IMR-90 (cell line): Measurements from ENCODE around the gene AIP. TPM values are rescaled to one million over a fixed set of nuclear protein-coding genes. Genes with fewer than 3 reads are reported as not detected.

Experiments
- ATAC-seq: fragments of 200-7000 bp; cut with Tn5 transposase; 2 replicates; pipeline ENCODE4 v1.9.1; 2020; ENCODE audit warnings: low read depth, mild to moderate bottlenecking, moderate library complexity
- BruUV-seq: library from RNA; stranded (reverse); fragments of 400-500 nt; replicated peaks from 2 replicates; lab custom pipeline; 2021; lab: Mats Ljungman, UMichigan
- CTCF ChIA-PET: fragments of 300-600 bp; formaldehyde crosslinking; extraction: SDS; loops from one replicate; lab custom pipeline; 2021; ENCODE audit warnings: antibody characterized with exemption; lab: Yijun Ruan, JAX
- POLR2A ChIA-PET: fragments of 300-600 bp; sonication (Branson Sonifier 250); formaldehyde crosslinking; loops from one replicate; lab custom pipeline; 2022; ENCODE audit warnings: antibody characterized with exemption; ENCODE audit not compliant: unreplicated experiment; lab: Charles Lee
- DNase-seq: peaks from one replicate; pipeline ENCODE4 v3.0.0; 2013
- H2AFZ ChIP-seq: replicated peaks from 2 replicates; pipeline ENCODE3; 2013; ENCODE audit warnings: low read length, mild to moderate bottlenecking; ENCODE audit not compliant: poor library complexity
- H2AK5ac ChIP-seq: 2 replicates; pipeline ENCODE4 v1.6.1; 2013; ENCODE audit warnings: low read depth, low read length, inconsistent platforms
- H2AK9ac ChIP-seq: replicated peaks from 2 replicates; pipeline ENCODE3; 2013; ENCODE audit warnings: mild to moderate bottlenecking, low read depth, low read length, moderate library complexity; ENCODE audit not compliant: poor library complexity
- H2BK120ac ChIP-seq: 2 replicates; pipeline ENCODE4 v1.6.1; 2013; ENCODE audit warnings: low read depth, low read length, inconsistent platforms
- H2BK15ac ChIP-seq: 3 replicates; pipeline ENCODE4 v1.6.1; 2013; ENCODE audit warnings: low read depth, low read length, inconsistent platforms
- H2BK20ac ChIP-seq: 2 replicates; pipeline ENCODE4 v1.6.1; 2013; ENCODE audit warnings: low read depth, mild to moderate bottlenecking, inconsistent platforms, low read length, moderate library complexity
- H2BK5ac ChIP-seq: 2 replicates; pipeline ENCODE4 v1.6.1; 2013; ENCODE audit warnings: mild to moderate bottlenecking, low read depth, low read length, inconsistent platforms; ENCODE audit not compliant: poor library complexity, severe bottlenecking
- H3K14ac ChIP-seq: replicated peaks from 2 replicates; pipeline ENCODE4 v1.6.1; 2013; ENCODE audit warnings: low read depth, low read length, inconsistent platforms
- H3K18ac ChIP-seq: 2 replicates; pipeline ENCODE4 v1.6.1; 2013; ENCODE audit warnings: low read depth, low read length, control low read depth
- H3K23ac ChIP-seq: 2 replicates; pipeline ENCODE4 v1.6.1; 2013; ENCODE audit warnings: low read depth, low read length, inconsistent platforms
- H3K27ac ChIP-seq: 2 replicates; pipeline ENCODE4 v1.5.1; 2013; ENCODE audit warnings: mild to moderate bottlenecking, control low read depth, low read length; ENCODE audit not compliant: insufficient read depth
- H3K27me3 ChIP-seq: 2 replicates; pipeline ENCODE4 v1.6.1; 2013; ENCODE audit warnings: low read length; ENCODE audit not compliant: control insufficient read depth, insufficient read depth
- H3K36me3 ChIP-seq: 2 replicates; pipeline ENCODE4 v1.6.1; 2013; ENCODE audit warnings: low read length, mixed read lengths; ENCODE audit not compliant: control insufficient read depth, insufficient read depth
- H3K4ac ChIP-seq: 2 replicates; pipeline ENCODE4 v1.6.1; 2013; ENCODE audit warnings: low read depth, low read length, inconsistent platforms
- H3K4me1 ChIP-seq: 2 replicates; pipeline ENCODE4 v1.6.1; 2013; ENCODE audit warnings: low read length, mixed read lengths; ENCODE audit not compliant: control insufficient read depth, insufficient read depth
- H3K4me2 ChIP-seq: 2 replicates; pipeline ENCODE4 v1.6.1; 2013; ENCODE audit warnings: low read depth, mild to moderate bottlenecking, control low read depth, low read length, moderate library complexity
- H3K4me3 ChIP-seq: 2 replicates; pipeline ENCODE4 v1.5.1; 2013; ENCODE audit warnings: low read depth, mild to moderate bottlenecking, control low read depth, low read length, moderate library complexity; ENCODE audit not compliant: insufficient read depth
- H3K56ac ChIP-seq: 2 replicates; pipeline ENCODE4 v1.6.1; 2013; ENCODE audit warnings: low read length, inconsistent platforms; ENCODE audit not compliant: insufficient read depth; ENCODE audit errors: extremely low read depth
- H3K79me1 ChIP-seq, 2 experiments: 2 replicates each; pipeline ENCODE4 v1.6.1; 2013; ENCODE audit warnings: low read length in 2 of 2, inconsistent platforms in 1 of 2, low read depth in 1 of 2
- H3K9ac ChIP-seq: 2 replicates; pipeline ENCODE4 v1.6.1; 2013; ENCODE audit warnings: low read depth, low read length, control low read depth
- H3K9me1 ChIP-seq: 2 replicates; pipeline ENCODE4 v1.6.1; 2013; ENCODE audit warnings: low read length, inconsistent platforms; ENCODE audit not compliant: insufficient read depth
- H3K9me3 ChIP-seq: 2 replicates; pipeline ENCODE4 v1.6.1; 2013; ENCODE audit warnings: low read length; ENCODE audit not compliant: control insufficient read depth, insufficient read depth
- H4K20me1 ChIP-seq: 2 replicates; pipeline ENCODE4 v1.6.1; 2013; ENCODE audit warnings: low read length, inconsistent platforms; ENCODE audit not compliant: insufficient read depth
- H4K5ac ChIP-seq: 2 replicates; pipeline ENCODE4 v1.6.1; 2013; ENCODE audit warnings: mild to moderate bottlenecking, low read depth, low read length, control low read depth
- H4K8ac ChIP-seq, 2 experiments: 2 replicates each; pipeline ENCODE4 v1.6.1; 2013; ENCODE audit warnings: low read depth in 2 of 2, low read length in 2 of 2, control low read depth in 1 of 2, inconsistent platforms in 1 of 2
- H4K91ac ChIP-seq: 2 replicates; pipeline ENCODE4 v1.6.1; 2013; ENCODE audit warnings: low read depth, low read length, inconsistent platforms; ENCODE audit not compliant: insufficient read depth
- CEBPB ChIP-seq: IDR thresholded peaks from 2 replicates; pipeline ENCODE4 v1.6.1; 2012; ENCODE audit warnings: low read depth, low read length, improper control_type of control experiment
- MAFK ChIP-seq: IDR thresholded peaks from 2 replicates; pipeline ENCODE4 v1.6.1; 2012; ENCODE audit warnings: low read depth, low read length, improper control_type of control experiment
- MXI1 ChIP-seq: IDR thresholded peaks from 2 replicates; pipeline ENCODE4 v1.6.1; 2012; ENCODE audit warnings: low read depth, mild to moderate bottlenecking, low read length, moderate library complexity, borderline replicate concordance
- NFE2L2 ChIP-seq: fragments of 150-350 bp; IDR thresholded peaks from 2 replicates; pipeline ENCODE4 v1.6.1; 2016; ENCODE audit warnings: low read depth, mild to moderate bottlenecking, low read length
- RAD21 ChIP-seq: IDR thresholded peaks from 2 replicates; pipeline ENCODE4 v1.6.1; 2012; ENCODE audit warnings: low read length, improper control_type of control experiment
- RCOR1 ChIP-seq: IDR thresholded peaks from 2 replicates; pipeline ENCODE4 v1.6.1; 2012; ENCODE audit warnings: mild to moderate bottlenecking, low read length, improper control_type of control experiment; ENCODE audit not compliant: insufficient replicate concordance
- RFX5 ChIP-seq: IDR thresholded peaks from 2 replicates; pipeline ENCODE4 v1.8.0; 2012; ENCODE audit warnings: low read depth, mild to moderate bottlenecking, low read length, moderate library complexity
- WGBS, 2 experiments: methylation state at CpG; one replicate each; pipeline versions ENCODE4 v1.1.5 to v1.1.7; 2013; ENCODE audit warnings: missing lambda C conversion rate in 2 of 2; ENCODE audit not compliant: insufficient read length in 1 of 2; ENCODE audit errors: extremely low coverage in 2 of 2; 5-methylcytosine and 5-hydroxymethylcytosine counted together
- dilution Hi-C: fragments of 300-500 bp; cut with HindIII; formaldehyde crosslinking; loops from one replicate; pipeline ENCODE4 v1.14.3; 2018; ENCODE audit warnings: low sequenced_read_pairs; ENCODE audit not compliant: unreplicated experiment
- in situ Hi-C: fragments of 300-500 bp; cut with MboI; formaldehyde crosslinking; loops from 3 replicates; pipeline ENCODE4 v1.14.3; 2019; ENCODE audit warnings: low sequenced_read_pairs, inconsistent platforms, mixed read lengths
- intact Hi-C: fragments of 100-400 bp; cut with micrococcal nuclease; formaldehyde crosslinking; loops from 2 replicates; pipeline ENCODE4 v1.10.0; 2022
- polyA plus RNA-seq, 3 experiments: library from polyadenylated mRNA; depleted of rRNA; stranded (reverse); fragments of >200 nt; gene quantifications; 2 replicates each; pipeline ENCODE4 v1.2.3, GENCODE V29; 2012; ENCODE audit warnings: low replicate concordance in 1 of 3
- total RNA-seq: library from RNA; depleted of rRNA; stranded (reverse); fragments of >200 nt; gene quantifications from 2 replicates; pipeline ENCODE4 v1.2.3, GENCODE V29; 2012
- TF ChIP-seq, protein P1 (sequence below): fragments of 150-350 bp; IDR thresholded peaks from 2 replicates; pipeline ENCODE4 v1.6.1; 2016; ENCODE audit warnings: low read depth, mild to moderate bottlenecking, low read length, moderate library complexity, borderline replicate concordance

Gene AIP
- total and polyA plus RNA-seq, 2 of the 4 experiments (the other 2 are of a cell fraction), result 95.5 to 122 TPM

DNA sequence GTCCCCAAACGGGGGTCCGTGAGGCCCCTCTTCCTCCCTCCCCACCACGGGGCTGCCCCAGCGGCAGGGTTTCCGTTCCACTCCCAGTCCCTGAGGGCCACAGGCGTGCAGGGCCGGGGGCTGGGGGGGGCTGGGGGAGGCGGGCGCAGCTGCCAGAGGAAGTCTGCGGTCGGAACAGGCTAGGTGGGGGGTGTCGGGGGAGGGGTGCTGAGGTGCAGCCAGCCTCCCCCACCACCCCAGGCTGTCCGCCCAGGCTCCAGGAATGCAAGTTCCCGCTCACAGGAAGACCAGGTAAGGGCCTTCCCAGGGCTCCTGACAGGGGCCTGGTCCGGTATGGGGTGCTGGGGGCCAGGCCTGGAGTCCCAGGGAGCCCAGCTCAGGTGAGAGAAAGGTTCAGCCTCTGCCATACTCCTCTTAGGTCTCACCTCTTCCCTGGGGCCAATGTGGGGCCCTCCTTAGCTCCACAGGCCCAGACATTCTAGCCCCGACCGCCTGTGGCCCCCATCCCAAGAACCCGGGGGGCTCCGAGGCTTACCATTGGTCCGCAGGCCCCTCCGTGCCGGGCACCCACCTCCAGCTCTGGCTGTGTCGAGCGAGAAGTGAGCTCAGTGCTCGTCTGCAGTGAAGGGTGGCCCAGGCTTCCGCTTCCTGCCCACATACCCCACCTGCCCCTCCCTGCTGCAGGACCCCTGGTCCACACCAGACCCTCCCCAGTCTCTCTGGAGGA is 45.6 kb upstream of the AIP start, which contains the start of gene PTPRCAP (continued):
- no peak for TF ChIP-seq MAFK

DNA sequence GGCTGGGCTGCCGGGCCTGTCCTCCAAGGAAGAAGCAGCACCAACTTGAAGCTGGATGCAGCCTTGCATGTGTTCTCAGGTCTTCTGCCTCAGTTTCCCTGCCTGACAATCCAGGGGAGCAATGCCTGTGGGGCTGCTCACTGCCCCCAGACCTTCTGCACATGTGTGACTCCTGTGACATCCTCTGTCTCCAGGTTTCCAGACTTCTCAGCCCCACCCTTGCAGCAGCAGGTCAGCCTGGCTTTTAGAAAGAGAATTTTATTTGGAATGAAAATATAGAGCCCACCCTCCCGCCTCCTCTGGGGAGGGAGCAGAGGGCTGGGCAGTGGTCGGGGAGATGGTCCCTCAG is 45.0 kb upstream of the AIP start:
- in situ Hi-C loops, result no loop called here
- H3K27me3 ChIP-seq, result no peaks in the 10 kb centered on the region
- no peak overlapping the region for H4K8ac ChIP-seq
- peaks cover 8% of the 10 kb centered on the region; the same call in 1 of the 2 replicates for H3K9me1 ChIP-seq
- H3K4ac ChIP-seq, result no peak overlapping the region
- H3K9me3 ChIP-seq, result no peaks in the 10 kb centered on the region
- CTCF ChIA-PET, result no interaction called here
- no peak overlapping the region for H3K56ac ChIP-seq
- POLR2A ChIA-PET, result interaction anchor here (0.5 kb wide), 1 partner anchor 31 kb away, joined by 12 read pairs; no protein-coding TSS in a partner anchor
- intact Hi-C loops, result no loop called here
- no peak overlapping the region for H2BK20ac ChIP-seq
- peaks cover 8 to 22% of the 10 kb centered on the region in 2 experiments for H3K79me1 ChIP-seq
- no peak overlapping the region for H3K27ac ChIP-seq
- H3K4me1 ChIP-seq, result peaks cover 2% of the 10 kb centered on the region; the same call in 1 of the 2 replicates
- 80% methylated on average over 2 of the region's 3 CpGs; no CpG with 5 or more reads in 1 of the 2 experiments for WGBS, 2 experiments
- no peak overlapping the region for H2AFZ ChIP-seq
- DNase-seq (no peak), ATAC-seq (no peak)
- H4K5ac ChIP-seq, result no peak overlapping the region
- H3K4me3 ChIP-seq, result no peak overlapping the region
- no peak overlapping the region for H3K14ac ChIP-seq
- no peak overlapping the region for H3K23ac ChIP-seq
- H2AK5ac ChIP-seq, result no peak overlapping the region
- H2AK9ac ChIP-seq, result no peak overlapping the region
- no peak overlapping the region for H3K4me2 ChIP-seq
- H4K91ac ChIP-seq, result no peak overlapping the region
- H2BK120ac ChIP-seq, result no peak overlapping the region
- no peak overlapping the region for H3K18ac ChIP-seq
- no peak overlapping the region for H3K9ac ChIP-seq
- no TSS peak for BruUV-seq
- no peak overlapping the region for H2BK15ac ChIP-seq
- TF ChIP-seq, protein P1, sequence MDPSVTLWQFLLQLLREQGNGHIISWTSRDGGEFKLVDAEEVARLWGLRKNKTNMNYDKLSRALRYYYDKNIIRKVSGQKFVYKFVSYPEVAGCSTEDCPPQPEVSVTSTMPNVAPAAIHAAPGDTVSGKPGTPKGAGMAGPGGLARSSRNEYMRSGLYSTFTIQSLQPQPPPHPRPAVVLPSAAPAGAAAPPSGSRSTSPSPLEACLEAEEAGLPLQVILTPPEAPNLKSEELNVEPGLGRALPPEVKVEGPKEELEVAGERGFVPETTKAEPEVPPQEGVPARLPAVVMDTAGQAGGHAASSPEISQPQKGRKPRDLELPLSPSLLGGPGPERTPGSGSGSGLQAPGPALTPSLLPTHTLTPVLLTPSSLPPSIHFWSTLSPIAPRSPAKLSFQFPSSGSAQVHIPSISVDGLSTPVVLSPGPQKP, result no peak
- TF ChIP-seq NFE2L2, result no peak
- TF ChIP-seq RAD21, result no peak
- TF ChIP-seq RFX5, result no peak
- no peak for TF ChIP-seq MAFK
- no peak for TF ChIP-seq RCOR1
- TF ChIP-seq MXI1, result no peak
- no peak for TF ChIP-seq CEBPB
- peaks cover 8% of the 10 kb centered on the region for H4K20me1 ChIP-seq
- no peak overlapping the region for H2BK5ac ChIP-seq
- peaks cover 60% of the 10 kb centered on the region for H3K36me3 ChIP-seq
- dilution Hi-C loops, result no loop called here
